GM12892 (cell line): ENCODE results near the gene ADISSP.

ENCODE experiments used
- POLR2A ChIP-seq: IDR thresholded peaks from 2 replicates; pipeline ENCODE4 v1.6.1; 2011; ENCODE audit warnings: low read depth, low read length, control low read depth
- POLR2AphosphoS5 ChIP-seq: IDR thresholded peaks from 2 replicates; pipeline ENCODE4 v1.6.1; 2011; ENCODE audit warnings: low read depth, low read length, control low read depth
- TAF1 ChIP-seq: IDR thresholded peaks from 2 replicates; pipeline ENCODE4 v1.6.1; 2011; ENCODE audit warnings: low read depth, mild to moderate bottlenecking, control low read depth, low read length, borderline replicate concordance

DNA sequence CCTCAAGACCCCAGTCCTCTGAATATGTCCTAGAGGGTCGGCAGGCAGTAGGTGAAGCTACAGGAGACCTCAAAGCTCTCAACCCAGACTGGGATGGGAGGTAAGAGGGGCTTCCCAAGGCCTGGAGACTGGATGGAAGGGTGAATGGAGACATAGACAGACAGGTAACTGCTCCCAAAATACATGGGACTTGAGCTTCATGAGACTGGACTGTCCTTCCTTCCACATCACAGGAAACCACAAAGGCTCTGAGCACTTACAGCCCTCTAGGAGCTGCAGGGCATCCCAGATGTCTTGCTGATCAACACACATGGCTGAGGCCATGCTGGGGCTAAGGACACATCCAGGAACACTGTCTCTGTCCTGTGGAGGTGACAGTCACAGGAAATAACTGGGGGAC, 23.5 kb downstream of the ADISSP start:
- TF ChIP-seq POLR2AphosphoS5, result no peak
- no peak for TF ChIP-seq POLR2A
- no peak for TF ChIP-seq TAF1
